GM12878 (cell line): ENCODE results near the gene ABCA7. TPM values are rescaled to one million over a fixed set of nuclear protein-coding genes. Genes with fewer than 3 reads are reported as not detected.
A peak's percentile ranks its signal among the peaks of the same experiment; 100 is the strongest.

Experiments used
- ASH2L ChIP-seq: fragments of 300-600, 200-600 bp; sonication (generic); IDR thresholded peaks from 2 replicates; pipeline ENCODE4 v1.6.1; 2017; ENCODE audit warnings: low read depth, mild to moderate bottlenecking, borderline replicate concordance
- ATF2 ChIP-seq: IDR thresholded peaks from 2 replicates; pipeline ENCODE4 v1.6.1; 2012; ENCODE audit warnings: low read length, inconsistent platforms
- BMI1 ChIP-seq: fragments of 450-650 bp; IDR thresholded peaks from 2 replicates; pipeline ENCODE4 v1.6.1; 2016; ENCODE audit warnings: mild to moderate bottlenecking, moderate library complexity, borderline replicate concordance
- CHD1 ChIP-seq: IDR thresholded peaks from 2 replicates; pipeline ENCODE4 v1.6.1; 2012; ENCODE audit warnings: low read depth, low read length, improper control_type of control experiment
- EED ChIP-seq: sonication (generic); IDR thresholded peaks from 2 replicates; pipeline ENCODE4 v1.6.1; 2016; ENCODE audit warnings: antibody characterized with exemption, low read depth
- EGR1 ChIP-seq, 2 experiments: IDR thresholded peaks; 1 replicate in 1 of 2; 2 replicates in 1 of 2; pipeline ENCODE4 v1.6.1; 2011 to 2012; ENCODE audit warnings: low read depth in 2 of 2, low read length in 2 of 2, borderline replicate concordance in 1 of 2, mild to moderate bottlenecking in 1 of 2, moderate library complexity in 1 of 2
- HDAC6 ChIP-seq: fragments of 200-600 bp; sonication (generic); IDR thresholded peaks from one replicate; pipeline ENCODE4 v1.8.0; 2017; ENCODE audit warnings: antibody characterized with exemption; ENCODE audit not compliant: unreplicated experiment
- HDGF ChIP-seq: fragments of 450-650 bp; IDR thresholded peaks from 2 replicates; pipeline ENCODE4 v1.6.1; 2016; ENCODE audit warnings: antibody characterized with exemption
- JUNB ChIP-seq: IDR thresholded peaks from 2 replicates; pipeline ENCODE4 v1.6.1; 2016; ENCODE audit warnings: antibody characterized with exemption, mild to moderate bottlenecking
- LARP7 ChIP-seq: fragments of 450-650 bp; IDR thresholded peaks from 2 replicates; pipeline ENCODE4 v1.6.1; 2017; ENCODE audit warnings: mild to moderate bottlenecking
- MTA2 ChIP-seq: fragments of 450-650 bp; IDR thresholded peaks from 2 replicates; pipeline ENCODE4 v1.6.1; 2016; ENCODE audit warnings: low read depth, mild to moderate bottlenecking, moderate library complexity
- MYB ChIP-seq: fragments of 150-350 bp; IDR thresholded peaks from 2 replicates; pipeline ENCODE4 v1.6.1; 2014; ENCODE audit warnings: mild to moderate bottlenecking, low read depth, low read length, borderline replicate concordance
- NKRF ChIP-seq: fragments of 450-650 bp; conservative IDR thresholded peaks from 2 replicates; pipeline ENCODE4 v1.6.1; 2017; ENCODE audit warnings: mild to moderate bottlenecking, moderate library complexity
- RELB ChIP-seq: fragments of 450-650 bp; IDR thresholded peaks from 2 replicates; pipeline ENCODE4 v1.6.1; 2017; ENCODE audit warnings: low read depth, mild to moderate bottlenecking, moderate library complexity
- RFX5 ChIP-seq: IDR thresholded peaks from 2 replicates; pipeline ENCODE4 v1.6.1; 2011; ENCODE audit warnings: low read depth, low read length, improper control_type of control experiment
- SUZ12 ChIP-seq: fragments of 200-600 bp; sonication (generic); IDR thresholded peaks from one replicate; pipeline ENCODE4 v1.6.1; 2018; ENCODE audit warnings: antibody characterized with exemption, mild to moderate bottlenecking; ENCODE audit not compliant: unreplicated experiment
- USF1 ChIP-seq: IDR thresholded peaks from 2 replicates; pipeline ENCODE4 v1.6.1; 2011; ENCODE audit warnings: borderline replicate concordance, low read depth, mild to moderate bottlenecking, moderate library complexity, mixed read lengths, low read length; ENCODE audit not compliant: insufficient read depth; ENCODE audit errors: extremely low read length
- YBX1 ChIP-seq: fragments of 450-650 bp; IDR thresholded peaks from 2 replicates; pipeline ENCODE4 v1.6.1; 2016; ENCODE audit warnings: antibody characterized with exemption
- ZNF687 ChIP-seq: fragments of 450-650 bp; IDR thresholded peaks from 2 replicates; pipeline ENCODE4 v1.6.1; 2017; ENCODE audit warnings: mild to moderate bottlenecking, moderate library complexity
- polyA plus RNA-seq, 11 experiments: library from polyadenylated mRNA; depleted of rRNA in 4 of 11; unstranded in 6 of 11; stranded (reverse) in 5 of 11; fragments of >200 nt; fragmentation: Nextera tagmentation in 4 of 11; fragmentation: Illumina TruSeq in 1 of 11; extraction: Ambion mirVana in 4 of 11; extraction: Trizol in 1 of 11; gene quantifications; 1 replicate in 1 of 11; 2 replicates in 10 of 11; pipeline versions ENCODE4 v1.2.1 to v1.2.3, GENCODE V29; 2011 to 2016; ENCODE audit warnings: inconsistent platforms in 2 of 11, missing spikeins in 2 of 11, low read depth in 1 of 11
- total RNA-seq, 4 experiments: library from RNA; depleted of rRNA in 3 of 4; stranded (reverse); fragments of >200 nt in 3 of 4; fragmentation: Illumina TruSeq in 1 of 4; extraction: Trizol in 1 of 4; gene quantifications; 2 replicates each; pipeline versions ENCODE4 v1.2.1 to v1.2.3, GENCODE V29; 2013 to 2021

ABCA7 gene
- total and polyA plus RNA-seq, 10 of the 15 experiments (the other 5 are each of a cell fraction or from before 2014, with no cell fraction given), result 1.0 to 49.5 (median 14.8) TPM

GRCh38 chr19:1113030-1113985 is 73.4 kb downstream of the ABCA7 start (continued):
- TF ChIP-seq ATF2, result no peak
- TF ChIP-seq NKRF, result no peak
- no peak for TF ChIP-seq MTA2
- TF ChIP-seq SUZ12, result no peak
- peak; percentile 28; the same call in 1 of the 2 replicates for TF ChIP-seq HDGF
- TF ChIP-seq CHD1, result no peak
- TF ChIP-seq RELB, result no peak
- TF ChIP-seq ZNF687, result no peak
- no peak for TF ChIP-seq HDAC6
- TF ChIP-seq BMI1, result no peak
- no peak for TF ChIP-seq EED
- TF ChIP-seq USF1, result no peak
- TF ChIP-seq YBX1, result no peak
- no peak for TF ChIP-seq RFX5
- peak; percentile 43; the same call in 1 of the 2 replicates for TF ChIP-seq LARP7
- peak in 1 of 2 experiments; percentile 73; a peak in 2 of 3 replicates for TF ChIP-seq EGR1 (IDR thresholded peaks at IDR 0.05; ENCODE audit: borderline replicate concordance in 1 of 2, low read depth in 2 of 2, low read length in 2 of 2)
- no peak for TF ChIP-seq ASH2L
- no peak for TF ChIP-seq MYB
- TF ChIP-seq JUNB, result no peak
